Colonic mucosa (tissue), 4 donors: ENCODE data around the gene RBM19. TPM values are rescaled to one million over a fixed set of nuclear protein-coding genes. Genes with fewer than 3 reads are reported as not detected.

Experiments
- DNase-seq: peaks from one replicate; pipeline ENCODE4 v3.0.0-alpha.2; 2020
- H3K27ac ChIP-seq: fragments of 200-600 bp; one replicate; pipeline ENCODE4 v1.8.0; 2021
- H3K27me3 ChIP-seq: fragments of 200-600 bp; one replicate; pipeline ENCODE4 v1.8.0; 2021
- H3K36me3 ChIP-seq: fragments of 200-600 bp; one replicate; pipeline ENCODE4 v1.8.0; 2021
- H3K4me1 ChIP-seq: fragments of 200-600 bp; one replicate; pipeline ENCODE4 v1.8.0; 2021; ENCODE audit warnings: mild to moderate bottlenecking
- H3K4me3 ChIP-seq: fragments of 200-600 bp; one replicate; pipeline ENCODE4 v1.8.0; 2021
- H3K9ac ChIP-seq, 2 donors: one replicate each; pipeline ENCODE4 v1.7.0; 2013; ENCODE audit warnings: control low read depth in 2 of 2, low read depth in 2 of 2, low read length in 2 of 2
- H3K9me3 ChIP-seq: fragments of 200-600 bp; one replicate; pipeline ENCODE4 v1.8.0; 2021
- intact Hi-C: fragments of 100-400 bp; cut with DNase I; formaldehyde crosslinking; loops from one replicate; pipeline ENCODE4 v1.14.1; 2022
- total RNA-seq, 2 donors: library from RNA; stranded (reverse); fragmentation: NEBNext Ultra II Directional in 1 of 2; extraction: Animal tissue kit (Norgen Biotek cat#: 25700) in 1 of 2; gene quantifications; one replicate each; pipeline ENCODE4 v1.2.1, GENCODE V29; 2021
- TF ChIP-seq, protein P1 (sequence below): fragments of 200-600 bp; IDR thresholded peaks from one replicate; pipeline ENCODE4 v1.8.0; 2022; ENCODE audit warnings: antibody characterized with exemption, mild to moderate bottlenecking
- donor health status: healthy.
- donor health status: DM: no; HTN: no; CAD: no.
- donor health status: DM: no; HTN: no; CAD: no.

The RBM19 gene
- total RNA-seq, 2 donors from 2014 or later: 13.5 to 33.1 TPM

DNA sequence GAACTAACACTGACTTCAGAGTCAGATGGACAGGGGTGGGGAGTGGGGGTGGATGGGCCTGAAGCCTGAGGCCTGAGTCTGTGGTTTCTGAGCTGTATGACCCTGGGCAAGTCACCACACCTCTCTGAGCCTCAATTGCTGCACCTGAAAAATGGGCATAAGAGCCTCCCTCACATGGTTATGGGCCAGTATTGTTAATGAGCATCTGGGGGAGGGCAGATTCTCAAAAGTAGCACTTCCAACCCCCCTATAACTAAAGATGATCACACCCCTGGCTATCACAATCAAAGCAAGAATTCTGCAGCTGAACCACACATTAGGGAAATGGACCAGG, 168.6 kb downstream of the RBM19 start:
- intact Hi-C loops: no loop called here
- no peak overlapping the region for H3K4me3 ChIP-seq
- H3K27me3 ChIP-seq: no peaks in the 10 kb centered on the region
- DNase-seq: no peak
- TF ChIP-seq, protein P1, sequence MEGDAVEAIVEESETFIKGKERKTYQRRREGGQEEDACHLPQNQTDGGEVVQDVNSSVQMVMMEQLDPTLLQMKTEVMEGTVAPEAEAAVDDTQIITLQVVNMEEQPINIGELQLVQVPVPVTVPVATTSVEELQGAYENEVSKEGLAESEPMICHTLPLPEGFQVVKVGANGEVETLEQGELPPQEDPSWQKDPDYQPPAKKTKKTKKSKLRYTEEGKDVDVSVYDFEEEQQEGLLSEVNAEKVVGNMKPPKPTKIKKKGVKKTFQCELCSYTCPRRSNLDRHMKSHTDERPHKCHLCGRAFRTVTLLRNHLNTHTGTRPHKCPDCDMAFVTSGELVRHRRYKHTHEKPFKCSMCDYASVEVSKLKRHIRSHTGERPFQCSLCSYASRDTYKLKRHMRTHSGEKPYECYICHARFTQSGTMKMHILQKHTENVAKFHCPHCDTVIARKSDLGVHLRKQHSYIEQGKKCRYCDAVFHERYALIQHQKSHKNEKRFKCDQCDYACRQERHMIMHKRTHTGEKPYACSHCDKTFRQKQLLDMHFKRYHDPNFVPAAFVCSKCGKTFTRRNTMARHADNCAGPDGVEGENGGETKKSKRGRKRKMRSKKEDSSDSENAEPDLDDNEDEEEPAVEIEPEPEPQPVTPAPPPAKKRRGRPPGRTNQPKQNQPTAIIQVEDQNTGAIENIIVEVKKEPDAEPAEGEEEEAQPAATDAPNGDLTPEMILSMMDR: no peak
- H3K27ac ChIP-seq: no peak overlapping the region
- H3K9ac ChIP-seq: no peak overlapping the region
- H3K9me3 ChIP-seq: no peaks in the 10 kb centered on the region
- no peaks in the 10 kb centered on the region for H3K36me3 ChIP-seq
- no peaks in the 10 kb centered on the region for H3K4me1 ChIP-seq

DNA sequence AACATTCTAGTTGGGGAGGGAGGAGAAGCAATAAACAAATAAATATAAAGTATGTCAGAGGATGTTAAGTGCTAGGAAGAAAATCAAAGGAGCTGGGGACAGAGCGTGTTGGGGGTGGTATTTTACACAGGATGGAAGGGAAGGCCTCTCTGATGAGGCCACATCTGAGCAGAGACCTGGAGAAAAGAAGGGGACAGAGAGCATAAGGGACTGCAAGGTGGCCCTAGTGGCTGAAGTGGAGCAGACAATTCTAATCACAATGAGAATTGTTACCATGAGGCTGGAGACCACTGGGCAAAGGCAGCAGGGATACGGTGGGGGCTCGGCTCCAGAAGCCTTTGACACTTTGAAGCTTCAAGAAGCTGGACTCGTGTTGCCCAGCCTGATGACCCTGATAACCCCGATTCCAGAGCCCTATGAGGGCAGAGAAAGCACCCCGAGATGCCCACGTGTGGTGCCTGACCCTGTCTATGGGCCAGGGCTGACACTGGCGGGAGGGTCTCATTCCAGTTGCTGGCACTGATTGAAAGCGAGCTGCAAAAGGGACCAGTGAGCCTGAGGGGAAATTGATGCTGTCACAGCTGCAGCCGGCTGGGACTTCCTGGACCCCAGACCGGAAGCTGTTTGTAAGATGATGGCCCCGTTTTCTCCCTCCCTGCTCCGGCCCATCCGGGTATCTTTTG, 169.1 kb downstream of the RBM19 start:
- no peaks in the 10 kb centered on the region for H3K36me3 ChIP-seq
- no peak for DNase-seq
- no peaks in the 10 kb centered on the region for H3K4me1 ChIP-seq
- TF ChIP-seq, protein P1: no peak
- intact Hi-C loops: no loop called here
- no peak overlapping the region for H3K27ac ChIP-seq
- no peak overlapping the region for H3K9ac ChIP-seq
- no peaks in the 10 kb centered on the region for H3K27me3 ChIP-seq
- H3K9me3 ChIP-seq: no peaks in the 10 kb centered on the region
- H3K4me3 ChIP-seq: no peak overlapping the region

DNA sequence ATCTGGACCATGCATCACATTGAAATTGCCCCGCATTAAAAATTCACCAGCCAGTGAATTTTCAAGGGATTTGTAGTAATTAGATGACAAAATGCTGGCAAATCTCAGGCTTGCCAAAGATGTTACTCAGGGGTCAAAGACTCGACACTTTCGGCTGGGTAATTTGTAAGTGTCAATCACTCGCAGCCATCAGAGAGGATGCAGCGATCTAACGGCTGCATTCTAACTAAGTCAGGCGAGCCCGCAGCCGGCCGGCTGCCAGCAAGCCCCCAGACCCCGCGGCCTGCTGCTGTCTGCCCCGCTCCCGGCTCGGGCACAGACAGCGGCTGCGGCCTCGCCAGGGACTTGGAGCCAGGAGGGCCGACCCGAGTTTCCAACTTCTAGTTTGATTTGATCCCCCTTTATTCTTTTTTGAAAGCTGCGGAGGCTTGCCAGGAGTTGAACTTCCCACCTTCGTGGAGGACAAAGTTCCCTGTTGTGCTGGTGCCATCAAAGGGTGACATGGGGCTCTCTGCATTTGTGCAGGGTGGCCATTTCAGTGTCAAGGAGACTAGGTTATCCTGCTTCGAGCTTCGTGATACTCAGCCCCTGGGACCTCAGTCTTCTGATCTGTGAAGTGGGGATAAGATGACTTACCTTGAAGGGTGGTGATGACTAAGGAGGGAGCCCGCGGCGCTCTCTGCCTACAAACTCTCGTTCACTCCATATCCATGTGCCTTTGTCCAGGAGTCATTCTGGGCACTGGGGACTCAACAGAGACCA, 169.9 kb downstream of the RBM19 start:
- intact Hi-C loops: no loop called here
- no peak for DNase-seq
- Histone ChIP-seq H3K4me3 (no peak overlapping the region), H3K4me1 (no peaks in the 10 kb centered on the region), H3K9me3 (no peaks in the 10 kb centered on the region), H3K36me3 (no peaks in the 10 kb centered on the region), H3K9ac (no peak overlapping the region), H3K27ac (no peak overlapping the region), H3K27me3 (no peaks in the 10 kb centered on the region)
- TF ChIP-seq, protein P1: no peak

DNA sequence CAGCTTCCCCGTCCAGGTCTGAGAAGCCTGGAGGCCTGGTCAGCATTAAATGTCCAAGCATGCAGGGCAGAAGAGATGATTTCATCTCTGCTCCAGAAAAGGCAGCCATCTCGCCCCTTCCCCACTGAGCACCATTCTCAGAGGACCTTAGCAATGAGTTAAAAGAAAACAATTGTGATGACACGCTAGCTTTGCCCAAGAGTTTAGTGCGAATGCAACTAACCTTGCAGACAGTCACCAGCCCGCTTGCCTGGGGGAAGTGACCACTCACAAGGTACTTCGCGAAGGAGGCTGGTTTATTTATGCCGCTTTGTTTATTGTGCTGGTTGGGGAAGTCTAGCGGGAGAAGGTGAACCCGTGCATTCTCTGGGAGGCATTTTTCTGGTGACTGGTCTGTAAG, 170.7 kb downstream of the RBM19 start:
- intact Hi-C loops: no loop called here
- Histone ChIP-seq H3K36me3 (no peaks in the 10 kb centered on the region), H3K9ac (no peak overlapping the region), H3K27ac (no peak overlapping the region), H3K27me3 (no peaks in the 10 kb centered on the region), H3K4me3 (no peak overlapping the region), H3K4me1 (no peaks in the 10 kb centered on the region), H3K9me3 (no peaks in the 10 kb centered on the region)
- TF ChIP-seq, protein P1: no peak
- no peak for DNase-seq

DNA sequence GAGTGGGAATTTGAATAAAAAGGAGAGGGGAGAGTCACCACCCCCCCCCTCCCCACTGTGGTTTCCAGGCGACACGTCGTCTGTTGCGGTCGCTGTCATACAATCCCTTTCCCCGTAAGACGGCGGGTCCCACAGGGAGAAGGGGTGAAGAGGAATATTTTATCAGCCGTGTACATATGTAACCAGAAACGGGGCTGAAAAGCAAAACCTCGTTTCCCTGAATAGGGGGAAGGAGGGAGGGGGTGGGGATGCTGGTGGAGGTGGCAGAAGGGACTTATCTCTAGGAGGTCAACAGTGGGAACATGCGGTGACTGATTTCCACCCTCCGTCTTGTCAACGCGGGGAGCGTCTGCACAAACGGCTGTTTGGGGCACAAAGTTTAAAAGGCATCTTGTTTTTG, 171.4 kb downstream of the RBM19 start:
- TF ChIP-seq, protein P1: no peak
- no peaks in the 10 kb centered on the region for H3K36me3 ChIP-seq
- no peak overlapping the region for H3K9ac ChIP-seq
- H3K4me3 ChIP-seq: no peak overlapping the region
- H3K9me3 ChIP-seq: no peaks in the 10 kb centered on the region
- no peak overlapping the region for H3K27ac ChIP-seq
- H3K27me3 ChIP-seq: no peaks in the 10 kb centered on the region
- H3K4me1 ChIP-seq: no peaks in the 10 kb centered on the region
- DNase-seq: no peak
- intact Hi-C loops: no loop called here
